ENCODE data around the gene TMA16.
"Not testable (repeated sequence)": the region's sequence is repeated elsewhere in the genome, so short reads cannot be mapped to it uniquely, and the experiment has no call there.

DNA sequence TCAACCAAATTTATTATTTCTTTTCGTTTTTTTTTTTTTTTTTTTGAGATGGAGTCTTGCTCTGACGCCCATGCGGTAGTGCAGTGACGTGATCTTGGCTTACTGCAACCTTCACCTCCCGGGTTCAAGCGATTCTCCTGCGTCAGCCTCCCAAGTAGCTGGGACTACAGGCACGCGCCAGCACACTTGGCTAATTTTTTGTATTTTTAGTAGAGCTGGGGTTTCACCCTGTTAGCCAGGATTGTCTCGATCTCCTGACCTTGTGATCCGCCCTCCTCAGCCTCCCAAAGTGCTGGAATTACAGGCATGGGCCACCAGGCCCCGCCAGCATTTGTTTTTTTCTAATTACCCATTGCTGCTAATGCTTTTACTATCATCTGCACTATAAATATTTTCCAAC is 47.5 kb upstream of the TMA16 start:
- not testable (repeated sequence) for TF ChIP-seq TP53 (CRISPR knock-in tag; IDR thresholded peaks at IDR 0.05); POLR2AphosphoS2 (conservative IDR thresholded peaks at IDR 0.05; ENCODE audit: low read length); HOXA7 (CRISPR knock-in tag; IDR thresholded peaks at IDR 0.05); HDAC2 (IDR thresholded peaks at IDR 0.05); POLR2A (IDR thresholded peaks at IDR 0.05; ENCODE audit: low read length)
- TF ChIP-seq, protein P1, sequence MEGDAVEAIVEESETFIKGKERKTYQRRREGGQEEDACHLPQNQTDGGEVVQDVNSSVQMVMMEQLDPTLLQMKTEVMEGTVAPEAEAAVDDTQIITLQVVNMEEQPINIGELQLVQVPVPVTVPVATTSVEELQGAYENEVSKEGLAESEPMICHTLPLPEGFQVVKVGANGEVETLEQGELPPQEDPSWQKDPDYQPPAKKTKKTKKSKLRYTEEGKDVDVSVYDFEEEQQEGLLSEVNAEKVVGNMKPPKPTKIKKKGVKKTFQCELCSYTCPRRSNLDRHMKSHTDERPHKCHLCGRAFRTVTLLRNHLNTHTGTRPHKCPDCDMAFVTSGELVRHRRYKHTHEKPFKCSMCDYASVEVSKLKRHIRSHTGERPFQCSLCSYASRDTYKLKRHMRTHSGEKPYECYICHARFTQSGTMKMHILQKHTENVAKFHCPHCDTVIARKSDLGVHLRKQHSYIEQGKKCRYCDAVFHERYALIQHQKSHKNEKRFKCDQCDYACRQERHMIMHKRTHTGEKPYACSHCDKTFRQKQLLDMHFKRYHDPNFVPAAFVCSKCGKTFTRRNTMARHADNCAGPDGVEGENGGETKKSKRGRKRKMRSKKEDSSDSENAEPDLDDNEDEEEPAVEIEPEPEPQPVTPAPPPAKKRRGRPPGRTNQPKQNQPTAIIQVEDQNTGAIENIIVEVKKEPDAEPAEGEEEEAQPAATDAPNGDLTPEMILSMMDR (IDR thresholded peaks at IDR 0.05) = not testable (repeated sequence)

Measured in A549 (cell line).